NB4 (cell line): ENCODE results near the gene CD151.

Experiments used
- CTCF ChIP-seq: IDR thresholded peaks from one replicate; pipeline ENCODE4 v1.5.1; 2012; ENCODE audit warnings: low read depth, low read length
- MAX ChIP-seq: IDR thresholded peaks from 2 replicates; pipeline ENCODE4 v1.6.1; 2011; ENCODE audit warnings: low read depth, low read length
- MYC ChIP-seq: IDR thresholded peaks from 2 replicates; pipeline ENCODE4 v1.6.1; 2011; ENCODE audit warnings: low read depth, low read length
- POLR2A ChIP-seq: IDR thresholded peaks from 2 replicates; pipeline ENCODE4 v1.6.1; 2011; ENCODE audit warnings: mild to moderate bottlenecking; ENCODE audit not compliant: insufficient read length; ENCODE audit errors: extremely low read depth

DNA sequence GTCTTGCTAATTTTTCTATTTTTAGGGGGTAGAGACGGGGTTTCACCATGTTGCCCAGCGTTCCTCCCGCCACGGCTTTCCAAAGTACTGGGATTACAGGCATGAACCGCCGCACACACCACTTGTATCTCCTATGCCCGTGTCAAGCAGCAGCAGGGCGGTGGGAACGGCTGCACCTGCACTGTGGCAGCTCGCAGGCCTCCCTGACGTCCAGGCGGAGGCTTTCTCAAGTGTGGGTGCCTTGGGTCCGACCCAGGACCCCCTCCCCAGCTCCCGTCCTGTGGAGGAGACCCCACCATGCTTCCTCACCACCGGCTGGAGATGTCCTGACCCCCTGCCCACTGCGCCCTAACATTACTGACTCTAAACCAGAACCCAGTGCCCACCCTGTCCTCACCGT lies 35.6 kb downstream of the CD151 start:
- TF ChIP-seq CTCF (no peak), POLR2A (no peak), MAX (no peak), MYC (no peak)
